Activated T-cell treated with anti-CD3 and anti-CD28 coated beads, Interleukin-2, amount 50 U/mL, for 72 hours (primary cell): ENCODE measurements around the gene CNPY3. TPM values are rescaled to one million over a fixed set of nuclear protein-coding genes. Genes with fewer than 3 reads are reported as not detected.
"Not testable (repeated sequence)": the region's sequence is repeated elsewhere in the genome, so short reads cannot be mapped to it uniquely, and the experiment has no call there.

Experiments used
- ATAC-seq, 2 donors: fragments of 150-1000 bp; cut with Tn5 transposase; replicated peaks in 1 of 2; 2 replicates each; pipeline ENCODE4 v1.10.0; 2021; ENCODE audit warnings: moderate library complexity in 2 of 2, mild to moderate bottlenecking in 1 of 2
- DNase-seq, 2 donors: peaks; one replicate each; pipeline ENCODE4 v3.0.0; 2021 to 2022; ENCODE audit warnings: mixed read lengths in 1 of 2
- H3K27ac Mint-ChIP-seq: one replicate; pipeline ENCODE4 v1.8.0; 2022; ENCODE audit warnings: mild to moderate bottlenecking, moderate library complexity, mixed read lengths
- H3K27me3 Mint-ChIP-seq: one replicate; pipeline ENCODE4 v1.8.0; 2022; ENCODE audit warnings: low read depth, mixed read lengths
- H3K36me3 Mint-ChIP-seq, 2 donors: one replicate each; pipeline ENCODE4 v1.8.0; 2022; ENCODE audit warnings: mixed read lengths in 2 of 2, mild to moderate bottlenecking in 1 of 2; ENCODE audit not compliant: insufficient read depth in 2 of 2
- H3K4me1 Mint-ChIP-seq: one replicate; pipeline ENCODE4 v1.8.0; 2022; ENCODE audit warnings: low read depth, mixed read lengths
- H3K4me3 Mint-ChIP-seq, 2 donors: one replicate each; pipeline ENCODE4 v1.8.0; 2022; ENCODE audit warnings: mild to moderate bottlenecking in 2 of 2, mixed read lengths in 2 of 2, moderate library complexity in 2 of 2
- H3K9me3 Mint-ChIP-seq, 2 donors: one replicate each; pipeline ENCODE4 v1.8.0; 2022; ENCODE audit warnings: mixed read lengths in 2 of 2
- total RNA-seq, 2 donors: library from RNA; stranded (reverse); gene quantifications; one replicate each; pipeline ENCODE4 v1.2.3, GENCODE V29; 2022

CNPY3 gene
- total RNA-seq, 2 donors from 2014 or later: 37.3 to 46.1 TPM

DNA sequence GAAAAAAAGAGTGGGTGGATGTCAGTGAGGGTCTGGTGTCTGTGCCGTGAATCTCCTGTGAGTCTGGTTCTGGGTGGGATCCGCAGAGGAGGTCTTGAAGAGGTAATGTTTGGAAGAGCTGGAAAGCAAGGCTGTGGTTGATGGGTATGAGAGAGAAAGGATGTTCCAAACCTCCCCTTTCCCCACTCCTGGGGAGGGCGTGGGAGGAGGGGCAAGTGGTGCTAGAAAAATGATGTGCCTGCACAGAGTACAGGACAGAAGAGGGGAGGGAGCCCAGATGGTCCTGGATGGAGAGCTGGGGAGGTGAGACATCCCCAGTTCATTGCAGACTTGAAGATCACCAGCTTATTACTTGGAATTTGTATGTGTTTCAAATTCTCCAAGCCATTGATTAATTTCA, 3.1 kb downstream of the CNPY3 start:
- no peak for DNase-seq
- peak overlapping the region; percentile 71 to 88 for H3K4me3 Mint-ChIP-seq
- H3K27ac Mint-ChIP-seq: peak overlapping the region; percentile 84
- H3K4me1 Mint-ChIP-seq: peaks cover 64% of the 10 kb centered on the region
- no peaks in the 10 kb centered on the region for H3K9me3 Mint-ChIP-seq
- no peaks in the 10 kb centered on the region for H3K27me3 Mint-ChIP-seq
- H3K36me3 Mint-ChIP-seq: peaks cover 11 to 27% of the 10 kb centered on the region in 2 donors
- no peak for ATAC-seq

DNA sequence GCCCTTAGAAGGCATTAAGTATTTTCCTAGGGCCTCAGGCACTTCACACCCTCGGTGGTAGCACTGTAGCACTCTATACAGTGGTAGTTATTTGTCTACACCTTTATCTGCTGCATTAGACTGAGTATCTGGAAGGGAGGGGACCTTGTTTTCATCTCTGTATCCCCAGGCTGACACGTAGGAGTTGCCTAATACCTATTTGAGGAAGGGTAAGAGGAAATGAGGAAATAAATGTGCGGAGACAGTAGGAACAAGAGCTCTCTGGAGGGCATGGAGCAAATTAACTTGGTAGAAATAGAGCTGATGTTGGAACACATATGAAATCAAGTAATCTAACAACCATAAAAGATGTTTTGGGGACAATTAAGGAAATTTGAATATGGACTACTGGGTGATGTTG, 3.9 kb downstream of the CNPY3 start:
- Mint-ChIP-seq H3K27ac (peak overlapping the region; percentile 84), H3K9me3 (no peaks in the 10 kb centered on the region)

GRCh38 chr6:42935322-42935721, 6.0 kb downstream of the CNPY3 start:
- peaks cover 59% of the 10 kb centered on the region for H3K4me1 Mint-ChIP-seq
- peak overlapping the region; percentile 58 for H3K27ac Mint-ChIP-seq
- DNase-seq: no peak

More for the DNA sequence above, 3.9 kb downstream of the CNPY3 start:
- Mint-ChIP-seq H3K4me1 (peaks cover 68% of the 10 kb centered on the region), H3K36me3 (peaks cover 11 to 27% of the 10 kb centered on the region in 2 donors), H3K4me3 (peak overlapping the region; percentile 8 to 71), H3K27me3 (no peaks in the 10 kb centered on the region)
- DNase-seq (no peak), ATAC-seq (no peak)

GRCh38 chr6:42936398-42936797, 7.1 kb downstream of the CNPY3 start:
- no peak overlapping the region for H3K27ac Mint-ChIP-seq
- H3K4me3 Mint-ChIP-seq: no peak overlapping the region
- H3K9me3 Mint-ChIP-seq: no peaks in the 10 kb centered on the region
- peaks cover 9 to 26% of the 10 kb centered on the region in 2 donors for H3K36me3 Mint-ChIP-seq
- DNase-seq (no peak), ATAC-seq (no peak)
- H3K27me3 Mint-ChIP-seq: no peaks in the 10 kb centered on the region
- H3K4me1 Mint-ChIP-seq: peaks cover 49% of the 10 kb centered on the region

More at GRCh38 chr6:42935322-42935721, 6.0 kb downstream of the CNPY3 start:
- peaks cover 9 to 27% of the 10 kb centered on the region in 2 donors for H3K36me3 Mint-ChIP-seq
- no peak overlapping the region for H3K4me3 Mint-ChIP-seq
- no peaks in the 10 kb centered on the region for H3K27me3 Mint-ChIP-seq
- no peak for ATAC-seq
- no peaks in the 10 kb centered on the region for H3K9me3 Mint-ChIP-seq

GRCh38 chr6:42937548-42938427, 8.5 kb downstream of the CNPY3 start:
- Mint-ChIP-seq H3K27ac (no peak overlapping the region), H3K27me3 (no peaks in the 10 kb centered on the region), H3K4me1 (peaks cover 35% of the 10 kb centered on the region), H3K4me3 (no peak overlapping the region), H3K36me3 (peaks cover 7 to 20% of the 10 kb centered on the region in 2 donors), H3K9me3 (no peaks in the 10 kb centered on the region)
- DNase-seq: no peak
- ATAC-seq: no peak

DNA sequence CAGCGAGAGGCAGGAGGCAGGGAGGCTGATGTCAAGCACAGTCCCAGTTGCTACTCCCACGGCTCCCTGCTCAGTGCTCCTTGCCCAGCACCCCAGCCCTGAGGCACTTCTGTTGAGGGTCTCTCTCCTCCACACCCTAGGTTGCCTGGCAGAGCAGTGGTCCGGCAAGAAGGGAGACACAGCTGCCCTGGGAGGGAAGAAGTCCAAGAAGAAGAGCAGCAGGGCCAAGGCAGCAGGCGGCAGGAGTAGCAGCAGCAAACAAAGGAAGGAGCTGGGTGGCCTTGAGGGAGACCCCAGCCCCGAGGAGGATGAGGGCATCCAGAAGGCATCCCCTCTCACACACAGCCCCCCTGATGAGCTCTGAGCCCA, 9.1 kb downstream of the CNPY3 start:
- Mint-ChIP-seq H3K4me1 (peaks cover 29% of the 10 kb centered on the region), H3K27me3 (no peaks in the 10 kb centered on the region), H3K9me3 (no peaks in the 10 kb centered on the region), H3K4me3 (no peak overlapping the region), H3K27ac (no peak overlapping the region), H3K36me3 (peaks cover 7 to 16% of the 10 kb centered on the region in 2 donors)
- DNase-seq (no peak), ATAC-seq (no peak)

DNA sequence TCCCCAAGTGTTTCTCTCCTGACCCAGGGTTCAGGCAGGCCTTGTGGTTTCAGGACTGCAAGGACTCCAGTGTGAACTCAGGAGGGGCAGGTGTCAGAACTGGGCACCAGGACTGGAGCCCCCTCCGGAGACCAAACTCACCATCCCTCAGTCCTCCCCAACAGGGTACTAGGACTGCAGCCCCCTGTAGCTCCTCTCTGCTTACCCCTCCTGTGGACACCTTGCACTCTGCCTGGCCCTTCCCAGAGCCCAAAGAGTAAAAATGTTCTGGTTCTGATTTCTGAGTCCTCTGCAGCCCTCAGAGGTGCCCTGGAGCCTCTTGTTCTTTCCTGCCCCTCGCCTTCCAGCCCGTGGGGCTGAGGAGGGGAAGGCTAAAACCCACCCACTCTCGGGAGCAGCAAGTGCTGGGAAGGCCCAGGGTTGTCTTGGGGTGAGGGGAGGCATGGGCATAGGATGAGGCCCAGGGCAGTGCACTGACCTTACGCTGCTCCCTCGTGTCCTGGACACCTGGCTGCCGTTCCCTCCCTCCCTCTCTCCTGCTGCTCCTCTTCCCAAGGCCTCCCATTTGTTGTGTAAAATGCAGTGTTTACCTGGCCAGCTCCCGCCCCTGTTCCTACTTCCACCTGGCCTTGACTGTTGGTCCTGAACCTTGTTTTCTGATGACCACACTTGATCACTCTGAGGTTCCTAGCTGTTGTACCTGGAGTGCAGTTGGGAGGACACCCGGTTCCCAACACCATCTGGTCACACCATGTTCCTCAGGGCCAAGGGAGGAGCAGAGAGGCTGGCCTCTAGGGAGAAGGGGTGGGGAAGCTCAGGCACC, 9.9 kb downstream of the CNPY3 start:
- H3K4me1 Mint-ChIP-seq: peaks cover 21% of the 10 kb centered on the region
- H3K27me3 Mint-ChIP-seq: no peaks in the 10 kb centered on the region
- peaks cover 5 to 11% of the 10 kb centered on the region in 2 donors for H3K36me3 Mint-ChIP-seq
- ATAC-seq (no peak), DNase-seq (no peak)
- no peak overlapping the region for H3K27ac Mint-ChIP-seq
- no peaks in the 10 kb centered on the region for H3K9me3 Mint-ChIP-seq
- H3K4me3 Mint-ChIP-seq: no peak overlapping the region

GRCh38 chr6:42939810-42940167, 10.5 kb downstream of the CNPY3 start:
- Mint-ChIP-seq H3K4me3 (no peak overlapping the region), H3K27ac (no peak overlapping the region), H3K36me3 (peaks cover 5 to 11% of the 10 kb centered on the region in 2 donors)

DNA sequence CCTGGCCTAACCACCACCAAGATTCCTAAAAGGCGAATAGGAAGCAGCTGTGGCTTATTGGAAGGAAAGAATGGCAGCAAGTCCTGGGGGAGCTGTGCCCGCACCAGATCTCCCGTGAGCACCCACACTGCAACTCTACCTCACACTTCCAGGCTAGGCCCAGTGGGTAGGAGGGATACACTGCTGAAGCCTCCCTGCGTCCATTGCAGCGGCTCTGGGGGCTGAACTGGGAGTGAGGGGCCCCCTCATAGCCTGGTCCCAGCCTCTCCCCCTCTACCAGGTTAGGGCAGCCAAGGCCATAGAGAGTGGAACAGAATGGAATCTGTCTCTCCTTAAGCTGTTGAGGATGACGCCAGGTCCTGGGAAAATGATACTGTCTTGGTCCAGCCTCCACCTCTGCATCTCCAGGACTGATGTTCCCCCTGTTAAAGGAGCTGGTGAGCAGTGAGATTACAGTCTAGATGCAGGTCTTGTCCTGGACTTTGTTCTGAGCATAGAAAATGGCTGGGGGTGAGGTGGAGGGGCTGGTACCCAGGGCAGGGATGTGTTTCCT, 11.3 kb downstream of the CNPY3 start:
- Mint-ChIP-seq H3K27ac (no peak overlapping the region), H3K4me3 (no peak overlapping the region), H3K4me1 (peaks cover 9% of the 10 kb centered on the region), H3K36me3 (peaks cover 4 to 9% of the 10 kb centered on the region in 2 donors), H3K9me3 (no peaks in the 10 kb centered on the region), H3K27me3 (no peaks in the 10 kb centered on the region)
- ATAC-seq (no peak), DNase-seq (no peak)

More at GRCh38 chr6:42939810-42940167, 10.5 kb downstream of the CNPY3 start:
- Mint-ChIP-seq H3K27me3 (no peaks in the 10 kb centered on the region), H3K4me1 (peaks cover 15% of the 10 kb centered on the region), H3K9me3 (no peaks in the 10 kb centered on the region)
- DNase-seq (no peak), ATAC-seq (no peak)

GRCh38 chr6:42941356-42941755, 12.1 kb downstream of the CNPY3 start:
- H3K27ac Mint-ChIP-seq, H3K27me3 Mint-ChIP-seq, ATAC-seq, H3K4me3 Mint-ChIP-seq, DNase-seq, H3K4me1 Mint-ChIP-seq, H3K36me3 Mint-ChIP-seq, H3K9me3 Mint-ChIP-seq: not testable (repeated sequence)

- Mint-ChIP-seq H3K4me3 (no peak overlapping the region), H3K9me3 (no peaks in the 10 kb centered on the region), H3K36me3 (peaks cover 0 to 3% of the 10 kb centered on the region in 2 donors), H3K4me1 (peaks cover 6% of the 10 kb centered on the region), H3K27me3 (no peaks in the 10 kb centered on the region), H3K27ac (no peak overlapping the region)
- ATAC-seq (no peak), DNase-seq (no peak)
These were observed 13.2 kb downstream of the CNPY3 start for GRCh38 chr6:42942444-42942843.

- DNase-seq (no peak), ATAC-seq (no peak)
- no peaks in the 10 kb centered on the region for H3K9me3 Mint-ChIP-seq
- H3K4me1 Mint-ChIP-seq: no peaks in the 10 kb centered on the region
- no peaks in the 10 kb centered on the region for H3K36me3 Mint-ChIP-seq
- H3K27ac Mint-ChIP-seq: no peak overlapping the region
- H3K27me3 Mint-ChIP-seq: no peaks in the 10 kb centered on the region
- no peak overlapping the region for H3K4me3 Mint-ChIP-seq
These were observed 18.7 kb downstream of the CNPY3 start for GRCh38 chr6:42947950-42948349.

DNA sequence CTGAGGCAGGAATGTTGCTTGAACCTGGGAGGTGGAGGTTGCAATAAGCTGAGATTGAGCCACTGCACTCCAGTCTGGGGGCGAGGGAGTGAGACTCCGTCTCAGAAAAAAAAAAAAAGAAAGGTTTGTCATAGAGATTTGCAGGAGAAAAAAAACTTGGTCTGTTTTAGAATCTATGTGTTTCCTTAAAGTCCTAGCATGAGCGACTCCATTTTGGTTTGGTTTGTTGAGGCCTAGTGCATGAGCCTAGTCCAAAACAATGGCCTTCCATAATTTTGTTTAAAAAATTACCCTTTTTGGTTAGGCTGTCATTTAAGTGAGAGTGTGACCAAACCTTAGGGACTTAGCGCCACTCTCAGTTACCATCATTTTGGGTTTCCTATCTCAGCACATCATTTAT, 23.1 kb downstream of the CNPY3 start:
- Mint-ChIP-seq H3K4me1 (no peaks in the 10 kb centered on the region), H3K27me3 (no peaks in the 10 kb centered on the region), H3K36me3 (no peaks in the 10 kb centered on the region), H3K9me3 (no peaks in the 10 kb centered on the region), H3K27ac (no peak overlapping the region), H3K4me3 (no peak overlapping the region)
- no peak for DNase-seq
- ATAC-seq: no peak
